ENCODE measurements around the gene TTC28. TPM values are rescaled to one million over a fixed set of nuclear protein-coding genes. Genes with fewer than 3 reads are reported as not detected.
"Not testable (repeated sequence)": the region's sequence is repeated elsewhere in the genome, so short reads cannot be mapped to it uniquely, and the experiment has no call there.

Gene TTC28
- total RNA-seq, 1 donor from 2014 or later, result 23.2 TPM

- Histone ChIP-seq H3K36me3 (ENCODE audit: insufficient read depth, low read length) (no peaks in the 10 kb centered on the region), H3K27me3 (ENCODE audit: insufficient read depth, low read length) (no peaks in the 10 kb centered on the region), H3K9me3 (ENCODE audit: insufficient read depth, low read depth, low read length) (no peaks in the 10 kb centered on the region), H3K9ac (ENCODE audit: low read length) (no peak overlapping the region), H3K4me2 (ENCODE audit: low read length) (no peak overlapping the region), H2AFZ (ENCODE audit: low read depth, low read length) (no peak overlapping the region), H3K4me3 (ENCODE audit: insufficient read depth, low read depth, low read length) (no peak overlapping the region), H4K20me1 (ENCODE audit: insufficient read depth, low read length) (no peaks in the 10 kb centered on the region), H3K4me1 (ENCODE audit: insufficient read depth, low read length) (no peaks in the 10 kb centered on the region), H3K27ac (ENCODE audit: low read depth, low read length) (no peak overlapping the region), H3K79me2 (ENCODE audit: insufficient read depth, low read length) (no peaks in the 10 kb centered on the region)
- Mint-ChIP-seq H3K27me3 (ENCODE audit: low read depth, unreplicated experiment) (no peaks in the 10 kb centered on the region), H3K9me3 (ENCODE audit: unreplicated experiment) (peaks cover 33% of the 10 kb centered on the region), H3K27ac (ENCODE audit: unreplicated experiment) (no peak overlapping the region), H3K36me3 (ENCODE audit: low read depth, unreplicated experiment) (peaks cover 25% of the 10 kb centered on the region), H3K4me3 (ENCODE audit: unreplicated experiment) (no peak overlapping the region), H3K4me1 (ENCODE audit: low read depth, unreplicated experiment) (peaks cover 9% of the 10 kb centered on the region)
- DNase-seq (ENCODE audit: low read depth) (no peak), FAIRE-seq (no peak)
- TF ChIP-seq EZH2 (IDR thresholded peaks at IDR 0.05; ENCODE audit: insufficient read depth, low read length) (no peak), CTCF (IDR thresholded peaks at IDR 0.05; ENCODE audit: insufficient read depth, low read depth, low read length) (no peak)
These were observed 314.3 kb downstream of the TTC28 start for GRCh38 chr22:28365371-28365770.

DNA sequence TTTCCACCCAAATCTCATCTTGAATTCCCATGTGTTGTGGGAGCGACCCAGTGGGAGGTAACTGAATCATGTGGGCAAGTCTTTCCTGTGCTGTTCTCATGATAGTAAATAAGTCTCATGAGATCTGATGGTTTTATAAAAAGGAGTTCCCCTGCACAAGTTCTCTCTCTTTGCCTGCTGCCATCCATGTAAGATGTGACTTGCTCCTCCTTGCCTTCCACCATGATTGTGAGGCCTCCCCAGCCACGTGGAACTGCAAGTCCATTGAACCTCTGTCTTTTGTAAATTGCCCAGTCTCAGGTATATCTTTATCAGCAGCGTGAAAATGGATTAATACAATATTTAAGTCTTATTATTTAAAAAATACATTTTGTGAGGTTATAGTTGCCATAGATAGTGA lies 315.5 kb downstream of the TTC28 start:
- H3K79me2 ChIP-seq (ENCODE audit: insufficient read depth, low read length); H3K27me3 ChIP-seq (ENCODE audit: insufficient read depth, low read length); H3K27ac Mint-ChIP-seq (ENCODE audit: unreplicated experiment); H3K9ac ChIP-seq (ENCODE audit: low read length); H4K20me1 ChIP-seq (ENCODE audit: insufficient read depth, low read length); H3K4me3 ChIP-seq (ENCODE audit: insufficient read depth, low read depth, low read length); H3K4me1 Mint-ChIP-seq (ENCODE audit: low read depth, unreplicated experiment); H3K4me2 ChIP-seq (ENCODE audit: low read length); H3K36me3 ChIP-seq (ENCODE audit: insufficient read depth, low read length); H3K9me3 ChIP-seq (ENCODE audit: insufficient read depth, low read depth, low read length); H3K27ac ChIP-seq (ENCODE audit: low read depth, low read length); H3K4me3 Mint-ChIP-seq (ENCODE audit: unreplicated experiment); FAIRE-seq; H3K27me3 Mint-ChIP-seq (ENCODE audit: low read depth, unreplicated experiment); DNase-seq (ENCODE audit: low read depth); H3K4me1 ChIP-seq (ENCODE audit: insufficient read depth, low read length); H2AFZ ChIP-seq (ENCODE audit: low read depth, low read length): not testable (repeated sequence)
- peaks cover 25% of the 10 kb centered on the region for H3K36me3 Mint-ChIP-seq (ENCODE audit: low read depth, unreplicated experiment)
- peaks cover 33% of the 10 kb centered on the region for H3K9me3 Mint-ChIP-seq (ENCODE audit: unreplicated experiment)

GRCh38 chr22:28360939-28361338 lies 318.7 kb downstream of the TTC28 start:
- TF ChIP-seq EZH2 (IDR thresholded peaks at IDR 0.05; ENCODE audit: insufficient read depth, low read length) (no peak), CTCF (IDR thresholded peaks at IDR 0.05; ENCODE audit: insufficient read depth, low read depth, low read length) (no peak)
- no peaks in the 10 kb centered on the region for H4K20me1 ChIP-seq (ENCODE audit: insufficient read depth, low read length)
- Mint-ChIP-seq H3K27ac (ENCODE audit: unreplicated experiment) (no peak overlapping the region), H3K4me1 (ENCODE audit: low read depth, unreplicated experiment) (no peaks in the 10 kb centered on the region), H3K36me3 (ENCODE audit: low read depth, unreplicated experiment) (peaks cover 27% of the 10 kb centered on the region), H3K27me3 (ENCODE audit: low read depth, unreplicated experiment) (no peaks in the 10 kb centered on the region), H3K4me3 (ENCODE audit: unreplicated experiment) (no peak overlapping the region), H3K9me3 (ENCODE audit: unreplicated experiment) (peaks cover 29% of the 10 kb centered on the region)
- no peak overlapping the region for H3K4me3 ChIP-seq (ENCODE audit: insufficient read depth, low read depth, low read length)
- DNase-seq (ENCODE audit: low read depth) (no peak), FAIRE-seq (no peak)
- no peaks in the 10 kb centered on the region for H3K4me1 ChIP-seq (ENCODE audit: insufficient read depth, low read length)
- H3K27ac ChIP-seq (ENCODE audit: low read depth, low read length), result no peak overlapping the region
- H3K9ac ChIP-seq (ENCODE audit: low read length), result no peak overlapping the region
- H3K27me3 ChIP-seq (ENCODE audit: insufficient read depth, low read length), result no peaks in the 10 kb centered on the region
- no peaks in the 10 kb centered on the region for H3K36me3 ChIP-seq (ENCODE audit: insufficient read depth, low read length)
- no peaks in the 10 kb centered on the region for H3K79me2 ChIP-seq (ENCODE audit: insufficient read depth, low read length)
- no peak overlapping the region for H2AFZ ChIP-seq (ENCODE audit: low read depth, low read length)
- H3K9me3 ChIP-seq (ENCODE audit: insufficient read depth, low read depth, low read length), result no peaks in the 10 kb centered on the region
- no peak overlapping the region for H3K4me2 ChIP-seq (ENCODE audit: low read length)
